Effector CD8-positive, alpha-beta T cell (primary cell): ENCODE measurements around the gene NKAIN2.
"Not testable (repeated sequence)": the region's sequence is repeated elsewhere in the genome, so short reads cannot be mapped to it uniquely, and the experiment has no call there.

Experiments used
- DNase-seq: peaks from one replicate; lab custom pipeline; 2025; lab: John Stamatoyannopoulos, UW

NKAIN2 gene

DNA sequence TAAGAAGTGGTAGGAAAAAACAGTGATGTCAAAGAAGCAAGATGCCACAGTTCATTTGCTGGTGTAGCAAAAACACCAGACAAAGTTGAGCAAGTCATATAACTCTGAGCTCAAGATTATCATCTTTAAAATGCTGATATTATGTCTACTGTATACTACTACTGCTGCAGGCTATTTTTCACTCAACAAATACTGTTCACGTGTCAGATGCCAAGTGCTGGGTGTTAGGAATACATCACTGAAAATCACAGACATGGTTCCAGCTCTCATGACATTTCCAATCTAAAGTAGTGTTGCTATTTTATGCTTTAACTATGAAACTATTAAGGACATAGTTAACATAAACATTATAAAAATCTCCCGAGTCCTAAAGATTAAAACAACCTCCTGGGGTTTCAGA lies 163.0 kb downstream of the NKAIN2 start:
- no peak for DNase-seq

DNA sequence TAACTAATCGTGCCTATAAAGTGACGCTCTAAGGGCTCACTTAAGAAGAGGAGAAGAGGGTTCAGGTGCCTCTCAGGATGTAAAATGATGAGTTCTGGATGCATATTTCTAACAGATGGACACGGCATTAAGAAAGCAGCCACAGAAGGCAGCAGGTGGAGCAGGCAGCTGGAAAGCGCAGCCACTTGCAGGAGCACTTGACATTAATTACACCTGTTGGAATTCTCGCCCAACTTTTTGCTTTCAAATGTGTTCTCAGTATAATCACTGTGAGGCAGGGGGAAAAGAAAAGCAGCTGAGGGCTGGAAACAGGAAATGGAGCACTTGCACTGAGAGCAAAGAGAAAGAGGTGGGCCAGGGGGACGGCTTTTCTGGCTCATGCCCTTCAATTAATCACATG lies 164.2 kb downstream of the NKAIN2 start:
- DNase-seq: no peak

DNA sequence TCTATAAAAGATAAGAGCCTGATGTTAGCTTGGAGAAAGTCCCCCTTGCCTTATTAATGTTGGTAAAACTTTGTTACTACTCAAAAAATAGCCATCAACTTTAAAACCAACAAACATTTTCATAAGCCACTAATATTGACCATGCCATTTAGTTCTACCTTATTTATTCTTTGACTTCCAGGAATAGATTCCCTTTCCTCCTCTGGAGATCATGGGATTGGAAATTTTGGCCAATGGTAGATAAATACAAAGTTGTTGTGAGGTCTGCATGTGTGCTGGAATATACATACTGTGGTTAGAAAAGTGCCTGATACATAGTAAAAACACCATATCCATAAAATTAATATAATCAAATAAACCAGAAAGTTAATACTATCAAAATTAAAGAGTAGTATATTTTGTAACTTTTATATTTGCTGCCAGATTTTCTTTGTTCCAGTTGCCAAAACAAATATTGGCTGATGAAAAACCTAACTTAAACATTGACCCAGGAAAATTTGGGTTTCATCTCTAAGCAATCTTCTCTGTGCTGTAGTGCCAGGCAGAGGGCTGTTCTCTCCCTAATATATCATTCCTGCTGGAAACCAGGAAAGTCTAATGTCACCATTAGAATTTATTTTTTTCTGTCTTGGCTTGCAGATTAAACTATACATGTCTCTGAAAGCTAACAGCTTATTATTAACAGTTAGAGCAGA lies 169.1 kb downstream of the NKAIN2 start:
- DNase-seq: no peak

DNA sequence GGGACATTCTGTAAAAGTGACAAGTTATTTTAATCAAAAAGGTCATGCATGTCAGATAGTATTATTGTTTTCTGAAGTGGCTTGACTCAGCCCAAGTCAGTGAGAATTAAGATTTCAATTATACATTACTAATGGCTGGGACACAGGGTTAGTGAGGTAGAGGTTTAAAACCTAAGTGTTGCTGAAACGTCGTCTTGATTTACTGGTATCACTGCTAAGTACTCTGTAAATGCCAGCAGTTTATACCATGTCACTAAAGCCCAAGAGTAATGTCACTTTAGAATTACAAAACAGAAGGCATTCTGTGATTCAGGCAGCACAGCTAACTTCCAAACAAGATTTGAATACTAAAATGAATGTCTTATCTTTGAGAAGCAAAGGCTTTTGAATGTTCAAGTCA lies 176.6 kb downstream of the NKAIN2 start:
- DNase-seq: no peak

DNA sequence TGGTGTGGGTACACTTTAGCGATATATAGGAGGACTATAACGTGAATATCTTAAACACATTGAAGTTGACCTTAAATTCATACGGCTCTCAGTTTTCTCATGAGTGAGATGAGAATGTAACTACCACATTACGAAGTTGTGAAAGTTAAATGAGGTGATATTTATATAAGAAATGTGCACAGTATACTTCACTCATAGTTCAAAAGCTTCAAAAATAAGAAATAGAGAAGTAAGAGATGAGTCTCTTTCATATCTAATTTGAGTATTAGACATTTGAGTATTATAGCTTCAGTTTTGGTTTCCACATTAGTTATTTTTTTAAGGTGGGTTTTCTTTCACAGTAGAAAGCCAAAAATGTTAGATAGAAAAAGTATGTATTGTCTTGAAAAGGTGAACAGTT lies 183.3 kb downstream of the NKAIN2 start:
- no peak for DNase-seq

DNA sequence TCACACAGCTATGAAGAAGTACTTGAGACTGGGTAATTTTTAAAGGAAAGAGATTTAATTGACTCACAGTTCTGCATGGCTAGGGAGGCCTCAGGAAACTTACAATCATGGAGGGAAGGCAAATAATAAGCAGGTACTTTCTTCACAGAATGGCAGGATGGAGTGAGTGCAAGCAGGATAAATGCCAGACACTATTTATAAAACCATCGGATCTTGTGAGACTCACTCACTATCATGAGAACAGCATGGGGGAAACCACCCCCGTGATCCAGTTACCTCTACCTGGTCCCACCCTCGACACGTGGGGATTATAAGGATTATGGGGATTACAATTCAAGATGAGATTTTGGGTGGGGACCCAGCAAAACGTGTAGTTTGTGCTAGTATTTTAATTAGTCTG lies 186.3 kb downstream of the NKAIN2 start:
- not testable (repeated sequence) for DNase-seq

DNA sequence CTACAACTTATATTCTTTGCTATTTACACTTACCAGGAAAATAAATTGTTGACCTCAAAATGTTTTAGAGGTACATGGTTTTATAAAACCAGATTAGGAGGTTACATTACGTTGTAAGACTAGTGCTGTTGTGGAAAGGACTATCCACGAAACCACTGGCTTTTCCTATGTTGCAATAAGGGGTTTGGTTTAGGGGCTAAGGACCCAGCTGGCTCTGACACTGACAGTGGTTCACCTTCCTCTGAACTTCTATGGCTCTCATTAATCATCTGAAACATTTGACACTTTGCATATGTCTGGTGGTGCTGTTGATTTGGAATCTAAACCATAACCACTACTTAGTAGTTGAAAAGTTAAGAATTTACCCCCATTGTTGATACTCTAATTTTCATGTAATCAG lies 186.7 kb downstream of the NKAIN2 start:
- DNase-seq: no peak

DNA sequence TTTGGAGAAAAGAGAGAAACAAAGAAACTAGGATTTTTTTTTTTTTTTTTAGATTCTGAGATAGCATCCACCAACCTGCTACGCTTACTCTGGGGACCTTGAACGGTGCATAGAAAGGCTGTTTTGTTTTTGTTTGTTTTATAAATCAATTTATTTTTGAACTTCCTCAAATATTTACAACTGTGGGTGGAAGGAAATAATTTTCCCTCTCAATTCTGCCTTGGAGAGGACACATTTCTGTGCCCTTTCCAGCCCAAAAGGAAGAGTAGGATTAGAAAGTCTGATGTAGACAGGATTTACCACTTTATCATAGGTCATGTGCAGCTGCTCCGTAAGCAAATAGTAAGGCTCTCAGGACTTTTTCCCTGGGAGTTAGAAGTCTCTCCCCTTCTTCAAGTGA lies 190.5 kb downstream of the NKAIN2 start:
- DNase-seq: no peak

DNA sequence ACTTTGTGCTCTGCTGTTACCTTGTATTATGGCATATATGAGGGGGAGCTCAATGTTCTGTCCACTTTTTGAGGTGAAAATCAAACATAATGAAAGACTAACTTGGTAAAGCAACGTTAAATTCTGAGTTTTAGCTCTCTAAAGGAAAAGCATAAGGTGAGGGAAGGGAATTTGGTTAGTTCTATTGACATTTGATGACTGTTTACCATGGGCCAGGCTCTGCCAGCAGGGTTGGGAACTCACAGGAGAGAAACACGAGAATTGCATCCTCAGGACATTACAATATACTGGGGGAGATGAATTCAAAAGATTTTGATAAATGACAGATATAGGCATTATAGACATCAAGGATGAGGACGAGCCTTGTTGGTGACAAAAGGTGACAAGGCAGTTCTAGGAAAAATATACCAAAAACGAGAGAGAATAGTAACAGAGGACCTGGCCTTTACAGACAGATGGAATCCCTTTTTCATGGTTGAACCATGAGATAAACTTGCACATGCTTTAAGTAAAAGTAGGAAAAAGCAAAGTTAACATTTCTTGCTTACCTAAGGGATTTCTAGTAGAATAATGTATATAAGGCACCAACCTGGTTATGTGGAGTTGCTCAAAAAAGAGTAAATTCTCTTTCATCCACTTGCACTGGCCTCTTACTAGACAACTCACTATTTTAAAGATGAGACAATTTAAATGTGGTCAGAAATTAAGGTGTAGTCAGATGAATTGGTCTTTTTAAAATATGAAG lies 191.4 kb downstream of the NKAIN2 start:
- no peak for DNase-seq

DNA sequence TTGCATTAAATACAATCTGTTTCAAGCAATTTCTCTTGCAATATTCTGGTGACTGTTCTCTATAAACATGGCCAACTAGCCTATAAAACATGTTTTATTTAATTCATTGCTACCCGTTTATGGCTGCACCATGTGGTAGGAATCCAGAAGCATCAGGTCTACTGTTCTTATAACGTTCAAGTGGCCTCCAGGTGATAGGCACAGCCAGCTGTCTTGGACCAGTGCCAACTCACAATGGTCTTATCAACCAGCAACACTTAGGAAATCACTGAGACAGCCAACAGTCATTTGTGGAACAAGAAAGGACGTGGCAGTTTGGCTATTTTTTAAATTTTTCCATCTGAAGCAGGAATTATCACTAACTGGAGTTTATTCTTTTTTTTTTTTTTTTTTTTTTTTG lies 193.6 kb downstream of the NKAIN2 start:
- no peak for DNase-seq

DNA sequence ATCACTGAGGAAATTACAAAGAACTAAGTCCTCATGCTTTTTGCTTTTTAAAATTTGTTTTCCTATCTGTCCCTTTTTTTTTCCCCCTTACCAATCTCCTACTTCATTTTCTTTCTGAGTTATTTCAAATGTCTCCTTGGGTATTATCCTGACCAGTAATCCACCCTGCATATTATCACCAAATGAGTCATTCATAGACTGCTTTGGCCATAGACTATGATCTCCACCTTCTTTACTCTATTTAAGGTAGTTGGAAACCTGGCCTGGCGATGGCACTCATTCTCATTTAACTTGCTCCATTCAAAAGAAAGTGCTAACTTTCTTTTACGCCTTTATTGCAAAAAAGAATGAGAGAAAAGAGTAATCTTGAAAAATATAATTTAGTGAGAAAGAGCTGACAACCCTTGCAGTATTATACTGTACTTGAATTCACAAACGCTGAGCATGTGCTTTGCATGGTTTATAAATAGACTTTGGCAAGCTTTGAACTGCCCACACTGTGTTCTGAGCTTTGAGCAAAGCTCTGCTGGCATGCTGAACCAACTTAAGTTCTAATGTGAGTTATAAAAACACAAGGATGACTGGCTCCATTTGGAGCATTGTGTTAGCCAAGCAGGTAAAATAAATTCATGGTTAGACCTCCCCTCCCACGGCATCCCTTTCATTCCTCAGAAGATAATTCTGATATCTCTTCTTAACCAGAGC lies 198.9 kb downstream of the NKAIN2 start:
- DNase-seq: no peak

DNA sequence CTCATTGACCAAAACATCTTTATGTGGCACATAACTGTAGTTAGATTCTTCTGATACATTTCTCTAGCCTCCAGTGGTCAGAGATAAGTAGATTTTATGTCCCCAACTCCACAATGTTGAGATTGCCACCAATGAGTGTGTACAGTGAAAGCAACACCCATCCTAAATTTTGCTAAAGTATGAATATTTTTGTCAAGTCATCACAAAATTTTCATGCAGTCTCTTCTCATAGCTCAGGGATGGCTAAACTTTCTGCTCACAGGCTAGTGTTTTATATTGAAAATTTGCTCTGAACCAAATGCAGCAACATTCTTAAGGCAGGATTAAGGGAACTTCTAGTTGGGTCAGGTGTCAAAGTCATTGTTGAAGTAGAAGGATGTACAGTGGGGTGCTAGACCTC lies 203.6 kb downstream of the NKAIN2 start:
- no peak for DNase-seq

DNA sequence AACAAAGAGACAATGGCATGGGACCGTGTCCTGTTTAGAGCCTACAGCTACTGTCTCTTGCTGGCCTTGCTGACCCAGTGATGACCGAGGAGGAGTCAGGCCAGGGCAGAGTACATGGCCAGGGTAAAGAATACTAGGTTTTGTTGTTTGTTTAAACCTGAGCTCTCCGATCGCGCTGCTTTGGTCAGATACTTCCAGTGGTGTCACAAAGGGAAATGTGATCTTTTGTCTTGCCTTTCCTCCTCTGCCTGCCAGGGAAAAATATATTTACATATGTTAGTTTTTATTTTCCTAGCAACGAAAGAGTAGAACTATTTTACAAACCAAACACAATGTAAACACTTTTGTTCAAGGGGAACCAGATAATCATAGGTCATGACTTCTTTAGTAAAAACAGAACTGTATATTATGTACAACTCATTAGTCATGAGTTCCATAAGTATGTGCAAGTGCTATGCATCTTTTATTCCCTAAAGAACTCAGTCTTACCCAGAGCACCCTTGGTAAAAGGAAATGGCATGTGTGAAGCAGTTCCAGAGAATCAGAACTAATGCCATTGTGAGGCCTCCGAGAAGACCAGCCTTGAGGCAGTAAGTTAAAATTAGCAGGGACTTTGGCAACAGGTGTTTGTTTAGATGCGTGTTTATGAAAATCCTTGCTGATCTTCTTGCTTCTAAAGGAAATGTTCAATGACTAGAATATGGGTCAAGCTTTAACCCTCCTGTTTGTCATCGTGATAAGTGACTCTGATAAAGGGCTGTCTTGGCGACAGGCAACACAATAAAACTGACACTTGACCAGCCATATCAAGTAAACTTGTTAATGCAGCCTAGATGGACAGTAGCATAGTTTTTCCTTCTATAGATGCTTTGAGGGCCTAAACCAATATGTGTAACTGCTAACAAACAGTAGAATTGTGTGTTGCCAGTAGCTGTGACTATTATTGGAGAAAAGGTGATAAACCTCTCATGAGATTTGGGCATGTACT lies 204.6 kb downstream of the NKAIN2 start:
- DNase-seq: no peak

DNA sequence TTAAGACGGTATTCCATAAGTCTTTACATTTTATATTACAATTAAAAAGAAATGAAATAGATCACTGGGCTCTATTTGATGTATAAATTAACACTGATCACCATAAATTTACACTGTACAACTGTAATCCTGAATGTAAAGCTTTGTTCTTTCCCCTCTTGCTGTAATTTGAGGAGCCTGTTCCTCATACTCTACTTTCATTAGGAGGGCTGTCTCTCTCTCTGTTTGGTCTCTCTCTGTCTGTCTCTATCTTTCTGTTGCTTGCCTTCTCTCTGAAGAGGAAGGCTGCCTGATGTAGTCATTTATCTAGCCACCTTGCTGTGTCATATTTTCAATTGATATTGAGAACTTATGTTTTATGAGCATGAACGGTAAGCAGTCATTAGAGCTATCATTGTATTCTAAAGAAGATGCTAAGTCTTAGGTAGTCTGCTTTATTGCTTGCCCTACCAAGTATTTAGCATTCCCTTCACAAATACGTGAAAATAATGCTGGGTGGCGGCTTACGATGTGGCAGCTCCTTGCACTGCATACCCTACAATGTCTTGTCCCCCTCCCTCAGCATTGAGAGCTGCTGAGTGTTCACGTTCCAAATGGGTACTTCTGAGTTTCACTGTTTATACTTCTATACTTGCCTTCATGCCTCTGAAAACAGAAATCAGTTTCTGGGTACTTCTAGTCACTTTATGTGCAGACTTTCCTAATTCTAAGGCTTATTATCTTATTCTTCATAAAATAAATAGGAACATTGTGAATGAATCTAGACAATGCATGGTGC lies 205.5 kb downstream of the NKAIN2 start:
- DNase-seq: no peak

DNA sequence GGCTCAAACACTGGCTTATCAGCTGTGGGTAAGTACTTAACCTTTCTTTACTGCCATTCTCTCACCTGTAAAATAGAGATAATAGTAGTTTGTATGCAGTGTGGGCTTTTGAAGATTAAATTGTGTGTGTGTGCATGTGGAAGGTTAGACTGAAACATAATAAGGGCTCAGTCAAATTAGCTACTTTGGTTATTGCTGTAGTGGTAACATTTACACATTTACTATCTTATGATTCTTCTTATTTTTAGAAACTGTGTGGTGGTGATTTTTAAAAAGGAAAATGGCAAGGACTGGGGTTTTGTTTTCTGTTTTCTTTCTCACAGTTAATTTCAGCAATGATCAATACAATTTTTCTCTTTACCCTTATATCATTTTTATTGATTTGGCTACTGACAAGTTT lies 206.9 kb downstream of the NKAIN2 start:
- DNase-seq: no peak

DNA sequence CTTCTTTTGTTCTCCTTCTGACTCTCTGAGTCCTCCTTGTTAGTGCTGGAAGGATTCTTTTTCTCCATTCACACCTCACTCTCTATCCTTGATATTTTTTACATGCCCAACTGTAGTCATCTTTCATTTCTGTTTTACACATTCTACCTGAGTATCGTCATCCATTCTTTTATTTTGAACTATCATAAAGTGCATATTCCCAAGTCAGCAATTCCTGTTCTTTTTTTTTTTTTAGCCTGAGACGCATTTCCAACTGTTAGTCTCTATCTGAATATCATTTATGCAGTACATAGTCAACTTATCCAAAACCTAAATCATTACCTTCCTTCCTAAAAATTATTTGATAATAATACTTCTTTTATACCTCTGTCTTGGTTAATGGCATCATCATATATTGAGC lies 207.5 kb downstream of the NKAIN2 start:
- no peak for DNase-seq

DNA sequence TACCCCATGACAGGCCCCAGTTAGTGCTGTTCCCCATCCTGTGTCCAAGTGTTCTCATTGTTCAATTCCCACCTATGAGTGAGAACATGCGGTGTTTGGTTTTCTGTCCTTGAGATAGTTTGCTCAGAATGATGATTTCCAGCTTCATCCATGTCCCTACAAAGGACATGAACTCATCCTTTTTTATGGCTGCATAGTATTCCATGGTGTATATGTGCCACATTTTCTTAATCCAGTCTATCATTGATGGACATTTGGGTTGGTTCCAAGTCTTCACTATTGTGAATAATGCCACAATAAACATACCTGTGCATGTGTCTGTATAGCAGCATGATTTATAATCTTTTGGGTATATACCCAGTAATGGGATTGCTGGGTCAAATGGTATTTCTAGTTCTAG lies 218.4 kb downstream of the NKAIN2 start:
- not testable (repeated sequence) for DNase-seq

DNA sequence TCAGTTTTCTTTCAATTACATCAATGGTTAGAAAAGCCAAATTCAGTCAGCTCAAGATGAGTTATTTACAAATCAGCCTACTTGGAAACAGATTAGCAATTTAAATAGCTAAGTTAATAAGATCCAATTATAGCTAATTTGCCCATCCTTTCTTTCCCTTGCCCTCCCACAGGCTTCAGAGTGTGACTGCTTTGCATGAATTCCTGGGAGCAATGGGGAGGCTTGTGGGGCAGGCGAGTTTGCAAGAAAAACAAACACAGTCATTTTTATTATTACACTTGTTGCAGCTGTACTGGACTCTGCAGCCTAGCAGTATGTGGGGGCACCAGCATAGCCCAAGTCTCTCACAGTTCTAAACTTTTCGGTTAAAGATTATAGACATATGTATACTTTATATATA lies 219.0 kb downstream of the NKAIN2 start:
- no peak for DNase-seq

DNA sequence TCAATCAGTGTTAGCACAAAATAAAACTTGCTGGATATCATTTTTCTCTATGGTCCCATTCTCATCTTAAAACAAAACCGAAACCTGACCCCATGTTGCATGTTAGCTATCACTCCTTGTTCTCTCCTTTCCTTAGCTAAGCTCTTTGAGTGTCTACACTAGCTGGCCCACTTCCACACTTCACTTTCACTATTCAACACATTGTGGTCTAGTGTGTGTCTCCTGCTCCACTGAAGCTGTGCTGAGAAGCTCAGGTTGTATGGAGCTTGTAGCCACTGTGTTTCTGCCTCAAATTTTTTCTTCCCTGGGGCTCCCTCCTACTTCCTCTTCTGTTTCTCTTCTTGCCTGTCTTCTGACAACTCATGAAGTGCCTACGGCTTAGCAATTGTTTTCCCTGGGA lies 223.0 kb downstream of the NKAIN2 start:
- DNase-seq: no peak

DNA sequence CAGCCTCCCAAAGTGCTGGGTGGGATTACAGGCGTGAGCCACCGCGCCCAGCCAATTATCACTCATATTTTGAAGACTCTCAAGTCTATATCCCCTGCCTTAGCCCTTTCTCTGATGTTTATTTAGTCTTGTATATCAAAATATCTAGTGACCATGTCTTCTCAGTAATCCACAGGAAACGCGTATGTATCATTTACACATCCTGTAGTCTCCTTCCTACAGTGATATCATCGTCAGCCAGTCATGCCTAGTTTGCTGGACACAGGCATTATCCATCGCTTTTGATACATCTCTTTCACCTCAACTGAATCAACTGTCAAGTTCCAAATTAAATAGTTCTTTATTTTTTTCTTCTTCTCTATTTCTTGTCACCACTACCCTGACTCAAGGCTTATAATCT lies 223.7 kb downstream of the NKAIN2 start:
- DNase-seq: no peak

DNA sequence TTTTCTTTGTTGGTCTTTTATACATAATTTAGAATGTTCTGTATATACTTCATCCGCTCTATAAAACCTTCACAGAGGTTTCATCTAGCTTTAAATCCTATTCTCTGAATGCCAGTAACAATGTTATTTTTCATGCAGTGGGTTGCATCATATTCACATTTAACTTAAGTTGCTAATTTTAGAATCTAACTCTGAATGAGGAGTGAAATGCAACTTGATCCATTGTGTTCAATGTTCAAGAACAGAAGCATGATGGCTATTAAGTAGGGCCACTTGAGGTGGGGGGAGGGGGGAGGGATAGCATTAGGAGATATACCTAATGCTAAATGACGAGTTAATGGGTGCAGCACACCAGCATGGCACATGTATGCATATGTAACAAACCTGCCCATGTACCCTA lies 224.5 kb downstream of the NKAIN2 start:
- DNase-seq: no peak
